ENCODE data around the gene CGB2.

GRCh38 chr19:49070416-49070815 lies 38.7 kb downstream of the CGB2 start:
- TF ChIP-seq CTCF (IDR thresholded peaks at IDR 0.05) (no peak), EZH2 (IDR thresholded peaks at IDR 0.05; ENCODE audit: borderline replicate concordance, insufficient read depth, low read depth, low read length, poor library complexity, severe bottlenecking) (no peak)

Data from B cell (primary cell).